HG02970 (cell line): Measurements from ENCODE around the gene KCNIP1.

ENCODE experiments used
- ATAC-seq: cut with Tn5 transposase; IDR thresholded peaks from one replicate; pipeline ENCODE4 v1.9.1; 2021; ENCODE audit warnings: mild to moderate bottlenecking, moderate library complexity, moderate number of reproducible peaks; ENCODE audit not compliant: unreplicated experiment, low FRiP score

The KCNIP1 gene

DNA sequence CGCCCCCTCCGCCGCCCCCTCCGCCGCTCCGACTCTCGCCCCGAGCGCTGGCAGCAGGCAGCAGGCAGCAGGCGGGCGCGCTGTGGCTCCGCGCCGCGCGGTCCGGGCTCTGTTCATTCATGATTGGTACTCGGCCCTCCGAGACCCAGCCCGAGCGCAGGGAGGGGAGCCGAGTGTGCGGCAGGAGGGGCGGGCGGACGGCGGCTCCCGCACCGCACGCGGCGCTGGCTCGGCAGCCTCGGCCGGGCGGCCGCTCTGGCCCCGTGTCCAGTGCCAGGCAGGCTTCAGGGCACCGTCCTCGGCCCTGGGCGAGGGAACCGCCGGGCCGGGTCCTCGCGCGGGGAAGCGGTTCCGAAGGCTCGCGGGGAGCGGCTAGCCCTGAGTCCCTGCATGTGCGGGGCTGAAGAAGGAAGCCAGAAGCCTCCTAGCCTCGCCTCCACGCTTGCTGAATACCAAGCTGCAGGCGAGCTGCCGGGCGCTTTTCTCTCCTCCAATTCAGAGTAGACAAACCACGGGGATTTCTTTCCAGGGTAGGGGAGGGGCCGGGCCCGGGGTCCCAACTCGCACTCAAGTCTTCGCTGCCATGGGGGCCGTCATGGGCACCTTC lies at the start of gene KCNIP1:
KCNIP1 (plus strand) TSS at position 31 of the 607 bp plus-strand sequence.
- no peak for ATAC-seq

DNA sequence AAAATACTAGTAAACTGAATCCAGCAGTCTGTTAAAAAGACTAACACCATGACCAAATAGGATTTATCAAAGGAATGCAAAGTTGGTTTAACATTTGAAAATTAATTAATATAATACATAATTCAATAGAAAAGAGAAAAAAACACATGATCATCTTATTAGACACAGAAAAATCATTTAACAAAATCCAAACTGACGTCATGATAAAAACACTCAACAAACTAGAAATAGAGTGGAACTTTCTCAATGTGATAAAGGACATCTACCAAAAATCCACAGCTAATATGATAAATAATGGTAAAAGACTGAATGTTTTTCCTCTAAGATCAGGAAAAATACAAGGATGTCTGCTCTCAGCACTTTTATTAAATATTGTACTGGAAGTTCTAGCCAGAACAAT lies 40.4 kb upstream of the KCNIP1 start:
- no peak for ATAC-seq

GRCh38 chr5:170464280-170465127 lies 39.3 kb upstream of the KCNIP1 start:
- ATAC-seq = no peak

- ATAC-seq = no peak
These were observed 37.3 kb upstream of the KCNIP1 start for GRCh38 chr5:170466553-170466952.

GRCh38 chr5:170466988-170467707 lies 36.7 kb upstream of the KCNIP1 start:
- no peak for ATAC-seq

DNA sequence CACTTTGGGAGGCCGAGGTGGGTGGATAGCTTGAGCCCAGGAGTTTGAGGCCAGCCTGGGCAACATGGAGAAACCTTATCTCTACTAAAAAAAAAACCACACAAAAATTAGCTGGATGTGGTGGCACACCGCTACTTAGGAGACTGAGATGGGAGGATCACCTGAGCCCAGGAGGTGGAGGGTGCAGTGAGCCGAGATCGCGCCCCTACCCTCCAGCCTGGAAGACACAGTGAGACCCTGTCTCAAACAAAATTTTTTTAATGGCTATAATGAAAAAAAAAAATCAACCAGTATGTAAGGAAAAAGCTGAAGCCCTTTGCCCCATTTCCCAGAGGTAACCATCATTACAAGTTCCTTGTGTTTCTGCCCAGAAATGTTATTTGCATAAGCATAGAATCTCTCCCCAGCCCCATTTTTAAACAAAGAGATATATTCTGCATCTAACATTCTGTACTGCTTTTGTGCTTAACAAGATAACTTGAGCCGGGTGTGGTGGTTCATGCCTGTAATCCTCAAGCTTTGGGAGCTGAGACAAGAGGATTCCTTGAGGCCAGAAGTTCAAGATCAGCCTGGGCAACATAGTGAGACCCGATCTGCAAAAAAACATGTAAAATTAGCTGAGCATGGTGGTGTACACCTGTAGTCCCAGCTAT lies 35.1 kb upstream of the KCNIP1 start:
- no peak for ATAC-seq

DNA sequence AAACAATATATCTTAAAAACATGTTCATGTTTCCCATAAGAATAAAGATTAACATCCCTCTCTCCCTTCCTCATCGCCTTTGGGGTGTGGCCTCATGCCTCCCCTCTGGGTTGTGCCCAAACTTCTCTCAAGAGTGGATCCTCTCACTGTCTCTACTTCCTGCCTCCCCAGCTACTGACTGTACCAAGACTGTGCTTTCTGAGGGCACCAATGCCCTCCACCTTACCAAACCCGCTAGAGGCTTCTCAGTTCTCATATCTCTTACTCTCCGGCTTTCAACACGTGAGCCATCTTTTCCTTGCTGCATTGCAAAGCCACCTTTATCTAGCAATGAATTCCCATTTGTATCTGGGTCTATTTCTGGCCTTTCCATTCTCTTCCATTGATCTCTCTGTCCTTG lies 34.4 kb upstream of the KCNIP1 start:
- no peak for ATAC-seq

GRCh38 chr5:170470275-170470674 lies 33.5 kb upstream of the KCNIP1 start:
- ATAC-seq = no peak

DNA sequence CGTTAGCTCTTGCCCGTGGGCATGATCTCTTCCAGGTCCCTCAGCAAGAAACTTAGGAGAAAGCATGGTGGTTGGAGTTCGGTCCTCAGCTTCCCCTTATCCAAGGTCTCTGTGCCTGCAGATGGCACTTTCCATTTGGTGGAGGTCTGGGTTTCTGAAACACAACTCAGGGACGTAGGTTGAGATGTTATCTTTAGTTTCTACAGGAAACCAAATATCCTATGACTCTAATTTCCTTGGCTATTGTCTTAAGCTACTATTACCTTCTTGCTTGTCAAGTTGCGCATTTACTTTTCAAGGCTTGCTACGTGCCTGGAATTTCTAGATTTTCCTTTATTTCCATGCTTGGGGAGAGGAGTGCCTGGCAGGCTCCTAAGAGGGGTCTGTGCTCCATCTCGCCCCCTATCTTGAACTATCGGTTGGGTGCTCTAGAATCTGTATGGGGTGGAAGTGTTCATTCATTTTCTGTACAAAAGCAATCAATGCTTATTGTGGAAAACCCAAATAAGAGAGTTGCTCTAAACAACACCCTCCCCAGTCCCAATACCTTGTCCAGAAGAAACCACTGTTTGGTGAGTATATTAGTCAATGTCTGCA lies 32.9 kb upstream of the KCNIP1 start:
- ATAC-seq = no peak

- ATAC-seq = no peak
These were observed 32.2 kb upstream of the KCNIP1 start for GRCh38 chr5:170471551-170472178.

- ATAC-seq = no peak
These were observed 30.2 kb upstream of the KCNIP1 start for GRCh38 chr5:170473642-170474041.

DNA sequence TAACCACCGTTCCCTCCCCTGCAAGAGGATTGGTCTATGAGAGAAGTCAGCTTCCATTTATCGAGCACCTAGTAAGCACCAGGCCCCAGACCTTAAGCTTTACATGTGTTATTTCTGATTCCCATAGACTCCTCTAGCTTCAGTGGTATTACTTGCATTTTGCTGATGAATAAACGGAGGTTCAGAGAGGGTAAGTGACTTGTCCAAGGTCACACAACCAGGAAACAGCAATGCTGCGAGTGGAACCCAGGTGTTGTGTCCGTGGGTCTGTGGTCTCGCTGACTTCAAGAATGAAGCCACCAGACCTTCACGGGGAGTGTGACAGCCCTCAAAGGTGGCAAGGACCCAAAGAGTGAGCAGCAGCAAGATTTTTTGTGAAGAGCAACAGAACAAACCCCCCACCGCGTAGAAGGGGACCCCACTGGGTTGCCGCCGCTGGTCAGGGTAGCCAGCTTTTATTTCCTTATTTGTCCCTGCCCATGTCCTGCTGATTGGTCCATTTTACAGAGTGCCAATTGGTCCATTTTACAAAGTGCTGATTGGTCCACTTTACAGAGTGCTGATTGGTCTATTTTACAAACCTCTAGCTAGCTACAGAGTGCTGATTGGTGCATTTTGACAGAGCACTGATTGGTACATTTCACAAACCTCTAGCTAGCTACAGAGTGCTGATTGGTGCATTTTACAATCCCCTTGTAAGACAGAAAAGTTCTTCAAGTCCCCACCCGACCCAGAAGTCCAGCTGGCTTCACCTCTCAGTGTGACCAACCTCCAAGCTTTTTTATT lies 29.1 kb upstream of the KCNIP1 start:
- no peak for ATAC-seq

GRCh38 chr5:170475294-170476000 lies 28.4 kb upstream of the KCNIP1 start:
- no peak for ATAC-seq

GRCh38 chr5:170476704-170477103 lies 27.1 kb upstream of the KCNIP1 start:
- ATAC-seq = no peak

DNA sequence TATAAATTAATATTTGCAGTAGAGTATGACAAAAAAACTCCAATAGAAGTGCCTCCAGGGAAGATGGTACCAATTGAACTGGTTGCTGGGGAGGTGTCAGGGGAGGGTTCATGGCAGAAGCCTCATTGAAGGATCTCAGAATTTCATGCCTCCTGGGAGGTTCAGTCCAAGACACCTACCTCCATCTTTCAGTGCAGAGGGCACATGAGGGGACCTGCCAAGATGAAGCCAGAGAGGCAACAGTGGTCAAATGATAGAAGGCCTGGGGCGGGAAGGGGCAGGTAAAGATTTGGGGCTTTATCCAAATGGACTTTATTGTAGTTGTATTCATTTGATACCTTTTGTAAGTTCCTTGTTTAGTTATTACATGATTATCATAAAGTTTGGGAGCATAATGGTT lies 25.9 kb upstream of the KCNIP1 start:
- ATAC-seq = no peak

- ATAC-seq = no peak
These were observed 25.5 kb upstream of the KCNIP1 start for GRCh38 chr5:170478306-170478705.

DNA sequence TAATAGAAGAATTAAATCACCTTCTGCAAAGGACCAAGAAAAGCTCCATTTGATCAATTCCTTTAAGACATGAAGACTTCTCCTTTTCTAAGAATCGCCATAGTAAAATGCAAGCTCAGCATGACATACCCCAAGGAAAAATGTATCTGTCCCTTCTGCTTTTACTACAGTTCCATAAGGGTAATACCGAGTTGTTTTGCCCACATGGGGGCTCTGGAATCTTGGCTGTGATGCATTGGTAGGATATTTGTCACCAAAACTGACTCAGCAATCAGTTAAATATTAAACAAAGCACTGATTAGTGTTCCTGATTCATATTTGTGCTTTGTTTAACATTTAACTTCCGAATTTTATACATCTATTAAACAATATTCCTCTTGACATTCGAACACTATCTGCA lies 24.3 kb upstream of the KCNIP1 start:
- ATAC-seq = no peak

DNA sequence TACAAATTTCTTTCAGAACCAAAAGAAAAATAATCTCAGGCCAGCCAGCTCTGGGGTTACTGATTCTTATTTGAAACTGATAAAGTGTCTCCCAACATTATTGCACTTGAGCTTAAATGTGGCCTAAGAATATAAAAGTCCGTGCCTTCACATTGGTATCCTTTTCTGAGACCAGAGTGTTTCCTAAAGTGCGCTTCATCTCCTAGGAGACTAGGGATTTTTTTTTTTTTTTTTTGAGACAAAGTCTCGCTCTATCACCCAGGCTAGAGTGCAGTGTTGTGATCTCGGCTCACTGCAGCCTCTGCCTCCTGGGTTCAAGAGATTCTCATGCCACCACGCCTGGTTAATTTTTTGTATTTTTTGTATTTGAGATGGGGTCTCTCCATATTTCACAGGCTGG lies 23.6 kb upstream of the KCNIP1 start:
- ATAC-seq = no peak

GRCh38 chr5:170481849-170482248 lies 22.0 kb upstream of the KCNIP1 start:
- no peak for ATAC-seq
